H9 (cell line): Measurements from ENCODE around the gene IDNK. TPM values are rescaled to one million over a fixed set of nuclear protein-coding genes. Genes with fewer than 3 reads are reported as not detected.

Source experiments
- DNase-seq: peaks from one replicate; pipeline ENCODE4 v3.0.0-alpha.2; 2017
- H2AFZ ChIP-seq: one replicate; pipeline ENCODE4 v1.6.1; 2013; ENCODE audit warnings: mild to moderate bottlenecking, low read length, control low read depth, moderate library complexity
- H2AK5ac ChIP-seq: 2 replicates; pipeline ENCODE4 v1.6.1; 2013; ENCODE audit warnings: low read length, control low read depth, mixed read lengths; ENCODE audit not compliant: insufficient read length
- H2BK120ac ChIP-seq: one replicate; pipeline ENCODE4 v1.6.1; 2013; ENCODE audit warnings: low read depth, mild to moderate bottlenecking, low read length, control low read depth, inconsistent platforms; ENCODE audit not compliant: poor library complexity, severe bottlenecking
- H2BK12ac ChIP-seq: 2 replicates; pipeline ENCODE4 v1.6.1; 2013; ENCODE audit warnings: low read length, control low read depth, mixed read lengths, low read depth; ENCODE audit not compliant: insufficient read length
- H2BK15ac ChIP-seq: 2 replicates; pipeline ENCODE4 v1.6.1; 2013; ENCODE audit warnings: low read depth, low read length, control low read depth
- H2BK20ac ChIP-seq: one replicate; pipeline ENCODE4 v1.6.1; 2013; ENCODE audit warnings: low read depth, mild to moderate bottlenecking, low read length, control low read depth, inconsistent platforms; ENCODE audit not compliant: poor library complexity, severe bottlenecking
- H2BK5ac ChIP-seq: 2 replicates; pipeline ENCODE4 v1.6.1; 2013; ENCODE audit warnings: low read length, control low read depth, mixed read lengths; ENCODE audit not compliant: insufficient read length
- H3K14ac ChIP-seq: 2 replicates; pipeline ENCODE4 v1.6.1; 2013; ENCODE audit warnings: low read length, control low read depth; ENCODE audit not compliant: insufficient read depth
- H3K18ac ChIP-seq: 2 replicates; pipeline ENCODE4 v1.6.1; 2013; ENCODE audit warnings: low read depth, mild to moderate bottlenecking, mixed read lengths, low read length, control low read depth; ENCODE audit not compliant: insufficient read length
- H3K23ac ChIP-seq: 2 replicates; pipeline ENCODE4 v1.6.1; 2013; ENCODE audit warnings: low read length, control low read depth, mixed read lengths, low read depth; ENCODE audit not compliant: insufficient read length
- H3K23me2 ChIP-seq: 2 replicates; pipeline ENCODE4 v1.6.1; 2013; ENCODE audit warnings: low read depth, mild to moderate bottlenecking, mixed read lengths, low read length, control low read depth; ENCODE audit not compliant: insufficient read length, poor library complexity, severe bottlenecking
- H3K27ac ChIP-seq: 2 replicates; pipeline ENCODE4 v1.5.1; 2013; ENCODE audit warnings: low read length, control low read depth, mixed read lengths, low read depth; ENCODE audit not compliant: insufficient read length
- H3K27me3 ChIP-seq: 2 replicates; pipeline ENCODE4 v1.6.1; 2013; ENCODE audit warnings: low read length, control low read depth, inconsistent platforms; ENCODE audit not compliant: insufficient read depth
- H3K4ac ChIP-seq: 2 replicates; pipeline ENCODE4 v1.6.1; 2013; ENCODE audit warnings: low read depth, mild to moderate bottlenecking, control low read depth, inconsistent platforms, low read length, moderate library complexity
- H3K4me1 ChIP-seq: 2 replicates; pipeline ENCODE4 v1.6.1; 2013; ENCODE audit warnings: low read length, control low read depth, inconsistent platforms; ENCODE audit not compliant: insufficient read depth
- H3K4me2 ChIP-seq: 2 replicates; pipeline ENCODE4 v1.6.1; 2013; ENCODE audit warnings: low read length, control low read depth, mixed read lengths; ENCODE audit not compliant: insufficient read length, insufficient read depth
- H3K56ac ChIP-seq: 2 replicates; pipeline ENCODE4 v1.6.1; 2013; ENCODE audit warnings: low read depth, mild to moderate bottlenecking, mixed read lengths, low read length, control low read depth; ENCODE audit not compliant: insufficient read length
- H3K79me1 ChIP-seq: 2 replicates; pipeline ENCODE4 v1.6.1; 2013; ENCODE audit warnings: low read depth, mild to moderate bottlenecking, moderate library complexity, low read length, control low read depth, inconsistent platforms; ENCODE audit not compliant: insufficient read depth, poor library complexity, severe bottlenecking
- H3K79me2 ChIP-seq: 2 replicates; pipeline ENCODE4 v1.6.1; 2013; ENCODE audit warnings: low read length, control low read depth, inconsistent platforms; ENCODE audit not compliant: insufficient read depth
- H3K9ac ChIP-seq: 2 replicates; pipeline ENCODE4 v1.6.1; 2013; ENCODE audit warnings: low read length, control low read depth, mixed read lengths; ENCODE audit not compliant: insufficient read length; ENCODE audit errors: extremely low read depth
- H3K9me3 ChIP-seq: one replicate; pipeline ENCODE4 v1.6.1; 2013; ENCODE audit warnings: low read depth, low read length, inconsistent platforms; ENCODE audit not compliant: control insufficient read depth
- H3T11ph ChIP-seq: one replicate; pipeline ENCODE4 v1.6.1; 2013; ENCODE audit warnings: mild to moderate bottlenecking, low read length, control low read depth, inconsistent platforms
- H4K20me1 ChIP-seq: one replicate; pipeline ENCODE4 v1.6.1; 2013; ENCODE audit not compliant: control insufficient read depth, insufficient read length, insufficient read depth
- H4K5ac ChIP-seq: 2 replicates; pipeline ENCODE4 v1.6.1; 2013; ENCODE audit warnings: low read depth, mild to moderate bottlenecking, mixed read lengths, low read length, control low read depth; ENCODE audit not compliant: insufficient read length
- H4K8ac ChIP-seq: replicated peaks from 2 replicates; pipeline ENCODE4 v1.6.1; 2013; ENCODE audit warnings: low read length, control low read depth, mixed read lengths, low read depth; ENCODE audit not compliant: insufficient read length
- H4K91ac ChIP-seq: 2 replicates; pipeline ENCODE4 v1.6.1; 2013; ENCODE audit warnings: low read depth, mild to moderate bottlenecking, moderate library complexity, mixed read lengths, low read length, control low read depth; ENCODE audit not compliant: insufficient read length
- H3K27ac Mint-ChIP-seq, 3 experiments: 2 replicates in 2 of 3; 3 replicates in 1 of 3; pipeline ENCODE4 v1.8.0; 2020 to 2021; ENCODE audit warnings: mixed read lengths in 3 of 3, mild to moderate bottlenecking in 1 of 3, moderate library complexity in 1 of 3
- H3K27me3 Mint-ChIP-seq: 2 replicates; pipeline ENCODE4 v1.8.0; 2021; ENCODE audit warnings: low read depth, mild to moderate bottlenecking, moderate library complexity, mixed read lengths
- H3K36me3 Mint-ChIP-seq, 3 experiments: 2 replicates in 2 of 3; 3 replicates in 1 of 3; pipeline ENCODE4 v1.8.0; 2020 to 2021; ENCODE audit warnings: low read depth in 3 of 3, mixed read lengths in 3 of 3; ENCODE audit not compliant: insufficient read depth in 1 of 3
- H3K4me1 Mint-ChIP-seq, 2 experiments: 2 replicates each; pipeline ENCODE4 v1.8.0; 2020; ENCODE audit warnings: mixed read lengths in 2 of 2
- H3K4me3 Mint-ChIP-seq, 2 experiments: 2 replicates in 1 of 2; 3 replicates in 1 of 2; pipeline ENCODE4 v1.8.0; 2020 to 2021; ENCODE audit warnings: mild to moderate bottlenecking in 2 of 2, mixed read lengths in 2 of 2, moderate library complexity in 1 of 2
- H3K9me3 Mint-ChIP-seq, 2 experiments: 2 replicates in 1 of 2; 3 replicates in 1 of 2; pipeline ENCODE4 v1.8.0; 2020; ENCODE audit warnings: mild to moderate bottlenecking in 2 of 2, mixed read lengths in 2 of 2, moderate library complexity in 1 of 2
- CTCF ChIP-seq: fragments of 200-600 bp; sonication (generic); conservative IDR thresholded peaks from 3 replicates; pipeline ENCODE4 v1.8.0; 2021; ENCODE audit warnings: antibody characterized with exemption, mild to moderate bottlenecking
- WGBS: extraction: QIAGEN DNeasy Blood & Tissue Kit; methylation state at CpG from one replicate; pipeline ENCODE4 v1.1.7; 2013; ENCODE audit warnings: missing lambda C conversion rate, low lambda C conversion rate, mixed read lengths; ENCODE audit not compliant: insufficient read length; ENCODE audit errors: extremely low coverage; 5-methylcytosine and 5-hydroxymethylcytosine counted together
- total RNA-seq: library from RNA; stranded (reverse); gene quantifications from 2 replicates; pipeline ENCODE4 v1.2.1, GENCODE V29; 2021

IDNK gene
- total RNA-seq, 1 experiment from 2014 or later, result 1.4 TPM

- peak; percentile 91 for TF ChIP-seq CTCF
- Mint-ChIP-seq H3K9me3 (peaks cover 10 to 14% of the 10 kb centered on the region in 2 experiments), H3K4me1 (peaks cover 14 to 16% of the 10 kb centered on the region in 2 experiments), H3K4me3 (no peak overlapping the region), H3K36me3 (peaks cover 0 to 19% (median 9%) of the 10 kb centered on the region in 3 experiments; a peak in 5 of 7 replicates), H3K27me3 (no peaks in the 10 kb centered on the region; the same call in 1 of the 2 replicates), H3K27ac (no peak overlapping the region; a peak in 1 of 7 replicates)
- Histone ChIP-seq H3K9me3 (no peaks in the 10 kb centered on the region), H4K8ac (no peak overlapping the region), H3K18ac (no peak overlapping the region), H2BK12ac (no peak overlapping the region), H3K23ac (no peak overlapping the region), H3K79me2 (no peaks in the 10 kb centered on the region), H2AK5ac (no peak overlapping the region), H3K9ac (no peak overlapping the region), H2BK120ac (no peak overlapping the region), H3K14ac (no peak overlapping the region), H2AFZ (no peak overlapping the region), H4K91ac (no peak overlapping the region), H2BK15ac (no peak overlapping the region), H4K20me1 (no peaks in the 10 kb centered on the region), H3K56ac (no peak overlapping the region), H3K4me1 (no peaks in the 10 kb centered on the region), H3K4ac (no peak overlapping the region), H3K27me3 (no peaks in the 10 kb centered on the region), H3K4me2 (no peak overlapping the region), H4K5ac (no peak overlapping the region), H3T11ph (no peak overlapping the region), H2BK5ac (no peak overlapping the region), H3K23me2 (no peaks in the 10 kb centered on the region), H3K79me1 (no peaks in the 10 kb centered on the region), H2BK20ac (no peak overlapping the region), H3K27ac (no peak overlapping the region)
- peak; percentile 77 for DNase-seq
- WGBS, result no CpG with 5 or more reads among the region's 6 CpGs
Measured at GRCh38 chr9:83583151-83584014, 39.6 kb upstream of the IDNK start.
